PFSK-1 (cell line): ENCODE data around the gene RMDN3.

ENCODE experiments used
- FOXP2 ChIP-seq: optimal IDR thresholded peaks from 2 replicates; pipeline ENCODE3; 2011; ENCODE audit warnings: borderline replicate concordance, control low read depth, inconsistent platforms; ENCODE audit not compliant: insufficient read depth; ENCODE audit errors: extremely low read length, extremely low read depth
- POLR2AphosphoS5 ChIP-seq: IDR thresholded peaks from 2 replicates; pipeline ENCODE4 v1.6.1; 2012; ENCODE audit warnings: low read depth, mild to moderate bottlenecking, control low read depth, low read length, moderate library complexity
- REST ChIP-seq, 2 experiments: IDR thresholded peaks; 2 replicates each; pipeline versions ENCODE4 v1.6.1 to v1.8.0; 2011 to 2012; ENCODE audit warnings: low read depth in 2 of 2, low read length in 2 of 2, control low read depth in 1 of 2, inconsistent platforms in 1 of 2, mild to moderate bottlenecking in 1 of 2, moderate library complexity in 1 of 2; ENCODE audit not compliant: insufficient read depth in 1 of 2
- SIN3A ChIP-seq: IDR thresholded peaks from 2 replicates; pipeline ENCODE4 v1.6.1; 2012; ENCODE audit warnings: mild to moderate bottlenecking, low read length, moderate library complexity, borderline replicate concordance; ENCODE audit not compliant: insufficient read depth
- TAF1 ChIP-seq: IDR thresholded peaks from 2 replicates; pipeline ENCODE4 v1.6.1; 2012; ENCODE audit warnings: low read length, control low read depth, borderline replicate concordance; ENCODE audit not compliant: insufficient read depth

RMDN3 gene

GRCh38 chr15:40785164-40785563, 30.1 kb upstream of the RMDN3 start:
- TF ChIP-seq FOXP2: no peak

- TF ChIP-seq SIN3A: no peak
- TF ChIP-seq TAF1: no peak
- TF ChIP-seq FOXP2: peak; percentile 31
Measured at GRCh38 chr15:40782609-40783227, 27.7 kb upstream of the RMDN3 start.

GRCh38 chr15:40776537-40777141, 21.6 kb upstream of the RMDN3 start:
- no peak for TF ChIP-seq POLR2AphosphoS5
- no peak for TF ChIP-seq REST (IDR thresholded peaks at IDR 0.05; ENCODE audit: insufficient read depth in 1 of 2, low read depth in 2 of 2, low read length in 2 of 2)
- no peak for TF ChIP-seq TAF1
- no peak for TF ChIP-seq FOXP2
- no peak for TF ChIP-seq SIN3A

- TF ChIP-seq REST (IDR thresholded peaks at IDR 0.05; ENCODE audit: insufficient read depth in 1 of 2, low read depth in 2 of 2, low read length in 2 of 2): no peak
- TF ChIP-seq TAF1: no peak
- TF ChIP-seq POLR2AphosphoS5: no peak
- TF ChIP-seq SIN3A: no peak
Measured at GRCh38 chr15:40775740-40776536, 20.9 kb upstream of the RMDN3 start.

- TF ChIP-seq FOXP2 (no peak), REST (IDR thresholded peaks at IDR 0.05; ENCODE audit: insufficient read depth in 1 of 2, low read depth in 2 of 2, low read length in 2 of 2) (no peak), SIN3A (no peak)
Measured at GRCh38 chr15:40775007-40775406, 20.0 kb upstream of the RMDN3 start.

- no peak for TF ChIP-seq TAF1
- TF ChIP-seq POLR2AphosphoS5: no peak
- no peak for TF ChIP-seq REST (IDR thresholded peaks at IDR 0.05; ENCODE audit: insufficient read depth in 1 of 2, low read depth in 2 of 2, low read length in 2 of 2)
- TF ChIP-seq FOXP2: no peak
- no peak for TF ChIP-seq SIN3A
Measured at GRCh38 chr15:40773902-40774301, 18.8 kb upstream of the RMDN3 start.
